HG03135 (cell line): Measurements from ENCODE around the gene PRDM15.

Source experiments
- ATAC-seq: cut with Tn5 transposase; IDR thresholded peaks from one replicate; pipeline ENCODE4 v1.9.1; 2021; ENCODE audit warnings: mild to moderate bottlenecking, moderate library complexity; ENCODE audit not compliant: unreplicated experiment

Gene PRDM15

DNA sequence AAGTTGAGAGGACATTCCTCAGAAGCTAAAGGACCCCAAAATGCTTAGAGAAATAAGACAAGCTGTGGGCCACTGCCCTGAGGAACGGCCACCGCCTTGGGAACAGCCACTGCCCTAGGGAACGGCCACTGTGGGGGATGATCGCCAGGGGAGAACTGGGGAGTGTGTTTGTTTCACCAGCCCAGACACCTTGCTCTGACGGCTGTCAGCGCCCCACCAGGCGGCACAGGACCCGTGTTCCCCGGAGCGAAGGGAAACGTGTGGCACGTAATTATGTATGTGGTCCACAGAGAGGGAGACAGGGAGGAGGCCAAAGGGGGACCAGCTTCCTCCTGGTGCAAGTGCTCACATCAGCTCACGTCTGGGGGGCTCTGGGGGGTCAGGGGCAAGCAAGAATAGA is 66.5 kb downstream of the PRDM15 start:
- ATAC-seq: no peak

DNA sequence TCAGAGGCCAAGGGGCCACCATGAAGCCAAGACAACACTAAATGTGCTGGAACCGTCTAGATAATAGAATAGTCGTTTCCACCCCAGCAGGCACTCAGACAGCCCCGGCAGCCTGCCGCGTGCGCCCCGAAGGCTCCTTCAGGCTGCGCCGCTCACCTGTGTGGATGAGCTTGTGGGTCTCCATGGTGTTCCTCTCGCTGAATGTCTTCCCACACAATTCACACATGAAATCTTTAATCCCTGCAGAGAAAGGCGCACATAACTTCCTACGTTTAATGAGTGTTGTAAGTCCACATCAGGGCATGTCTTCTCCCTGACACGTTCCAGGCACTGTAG is 68.6 kb downstream of the PRDM15 start:
- no peak for ATAC-seq

DNA sequence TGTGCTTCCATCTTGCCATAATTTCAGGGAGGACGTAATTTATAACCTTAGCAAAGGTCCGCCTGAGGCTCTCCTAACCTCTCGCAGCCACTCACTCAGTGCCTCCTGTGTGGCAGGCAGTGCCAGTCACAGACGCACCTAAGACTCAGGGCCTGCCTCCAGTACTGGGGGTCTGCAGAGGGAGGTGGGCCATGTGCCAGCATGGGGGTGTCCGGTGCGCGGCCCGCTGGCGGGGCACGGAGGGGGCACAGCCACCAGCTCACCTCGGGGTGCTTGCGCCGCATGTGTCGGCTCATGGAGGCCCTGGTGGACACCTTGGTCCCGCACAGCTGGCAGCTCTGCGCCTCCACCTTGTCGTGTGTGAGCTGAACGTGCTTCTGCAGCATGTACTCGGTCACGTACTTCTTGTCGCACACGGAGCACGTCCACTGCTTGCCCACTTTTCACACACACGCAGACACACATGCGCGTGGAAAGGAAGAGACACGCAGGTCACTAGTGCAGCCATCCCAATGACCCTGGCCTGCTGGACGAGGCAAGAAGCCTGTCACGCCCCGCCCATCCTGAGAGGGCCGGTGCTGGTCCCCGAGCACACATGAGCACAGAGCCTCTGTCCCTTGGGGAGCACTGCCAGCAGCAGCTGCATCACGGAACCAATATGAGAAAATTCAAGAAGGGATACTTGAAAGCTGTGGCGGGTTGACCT is 69.1 kb downstream of the PRDM15 start:
- ATAC-seq: no peak

DNA sequence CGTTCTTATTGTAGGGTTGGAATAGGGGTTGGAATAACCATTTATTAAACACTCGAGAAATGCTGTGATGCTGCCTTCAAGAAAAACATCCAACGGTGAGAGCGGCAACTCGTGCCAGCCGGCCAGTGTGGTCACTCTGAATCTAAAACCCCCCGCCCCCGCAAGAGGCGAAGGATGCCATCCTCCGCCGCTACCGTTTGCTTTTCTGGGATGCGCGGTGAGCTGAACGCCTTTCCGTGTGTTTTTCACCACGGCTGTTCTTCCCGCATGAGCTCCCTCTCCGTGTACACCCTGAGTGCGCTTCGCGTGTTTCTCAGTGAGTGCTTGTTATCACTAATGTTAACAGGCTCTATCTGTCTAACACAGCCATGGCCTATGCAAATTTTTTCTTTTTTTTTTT is 70.3 kb downstream of the PRDM15 start:
- no peak for ATAC-seq

DNA sequence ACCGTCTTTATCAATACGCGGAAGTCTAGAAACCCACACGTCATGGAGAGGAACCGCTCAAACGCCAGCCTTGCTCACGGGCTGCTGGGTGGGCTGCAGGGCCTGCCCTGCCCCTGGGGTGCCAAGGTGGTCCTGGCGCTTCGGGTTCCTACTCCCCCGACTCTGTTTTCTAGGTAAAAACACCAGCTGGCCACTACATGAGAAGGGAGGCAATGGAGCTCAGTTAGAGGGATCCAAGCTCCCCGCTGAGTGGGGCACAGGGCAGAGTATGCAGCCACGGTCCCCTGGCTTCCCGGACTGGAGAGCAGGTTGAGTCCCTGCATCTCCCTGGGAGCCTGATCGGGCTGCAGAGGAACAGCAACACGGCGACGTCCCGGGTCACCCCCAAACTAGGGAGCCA is 71.0 kb downstream of the PRDM15 start:
- ATAC-seq: no peak

DNA sequence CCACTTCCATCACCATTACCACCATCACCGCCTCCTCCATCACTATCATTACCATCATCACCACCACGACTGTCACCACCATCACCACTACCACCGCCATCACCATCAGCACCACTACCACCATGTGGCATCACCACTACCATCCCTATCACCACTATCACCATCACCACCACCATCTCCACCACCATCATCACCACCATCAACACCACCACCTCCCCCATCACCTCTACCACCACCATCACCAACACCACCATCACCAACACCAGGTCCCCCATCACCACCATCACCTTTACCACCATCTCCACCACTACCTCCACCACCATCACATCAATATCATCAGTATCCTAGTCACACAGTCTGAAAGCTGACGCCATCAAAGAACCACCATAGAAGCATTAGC is 72.4 kb downstream of the PRDM15 start:
- ATAC-seq: no peak

DNA sequence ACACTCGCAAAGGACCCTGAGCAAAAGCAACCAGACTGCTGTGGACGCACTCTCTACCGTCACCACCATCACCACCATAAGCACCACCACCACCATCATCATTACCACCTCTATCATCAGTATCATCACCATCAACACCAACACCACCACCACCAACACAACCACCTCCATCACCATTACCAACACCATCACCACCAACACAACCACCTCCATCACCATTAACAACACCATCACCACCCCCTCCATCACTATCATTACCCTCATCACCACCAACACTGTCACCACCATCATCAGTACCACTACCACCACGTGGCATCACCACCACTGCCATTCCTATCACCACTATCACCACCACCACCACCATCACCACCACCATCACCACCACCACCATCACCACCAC is 73.5 kb downstream of the PRDM15 start:
- no peak for ATAC-seq

DNA sequence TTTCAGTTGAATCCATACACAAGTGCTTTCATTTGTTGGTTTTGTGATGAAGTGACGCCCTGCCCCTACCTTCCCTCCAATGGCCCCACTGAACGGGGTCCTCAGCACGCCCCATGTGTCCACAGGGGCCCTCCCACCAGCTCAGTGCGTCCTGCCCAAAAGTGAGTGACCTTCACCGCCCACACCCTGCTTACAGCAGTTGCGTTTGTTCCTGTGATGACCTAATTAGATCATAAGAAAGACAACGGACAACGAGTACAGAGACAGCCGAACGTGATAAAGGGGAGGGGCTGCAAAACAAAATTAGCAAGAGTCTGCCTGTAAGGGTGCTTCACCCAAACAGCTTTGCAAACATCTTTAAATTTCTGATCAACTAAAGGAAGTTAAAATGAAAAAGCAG is 74.1 kb downstream of the PRDM15 start:
- ATAC-seq: no peak

DNA sequence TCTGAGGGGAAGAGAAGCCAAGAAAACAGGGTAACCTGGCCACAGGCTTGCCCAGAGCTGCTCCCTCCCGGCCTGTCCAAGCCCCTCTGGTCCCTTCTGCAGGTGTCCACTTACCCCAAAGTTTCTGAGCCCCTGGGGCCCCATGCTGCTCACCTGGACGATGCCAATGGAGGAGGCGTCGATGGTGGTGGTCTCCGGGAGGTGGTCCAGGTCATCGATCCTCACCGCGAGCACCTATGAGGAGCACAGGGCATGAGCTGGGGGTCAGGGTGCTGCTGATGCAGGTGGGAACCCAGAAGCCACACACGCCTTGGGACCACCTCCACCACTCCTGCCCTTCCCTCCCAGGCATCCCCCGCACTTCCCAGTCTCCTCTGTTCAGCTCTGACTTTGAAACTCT is 74.8 kb downstream of the PRDM15 start:
- no peak for ATAC-seq

DNA sequence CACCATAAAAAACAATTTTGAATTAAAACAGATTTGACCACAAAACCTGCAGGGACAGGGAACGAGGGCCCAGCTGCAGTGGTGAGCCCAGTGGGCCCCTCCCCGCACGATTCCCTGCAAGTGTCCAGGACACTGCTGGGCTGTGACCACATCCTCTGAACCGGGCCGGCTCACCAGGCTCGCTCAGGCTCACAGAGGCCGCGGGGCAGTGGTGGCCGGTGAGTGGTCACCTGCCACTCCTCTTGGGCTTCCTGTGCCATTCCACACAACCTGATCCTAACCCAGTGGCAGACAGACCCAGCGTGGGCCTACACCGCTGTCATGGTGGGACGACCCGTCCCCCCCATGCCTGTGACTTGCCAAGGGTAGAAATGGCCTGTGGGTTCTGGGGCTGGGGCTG is 75.8 kb downstream of the PRDM15 start:
- no peak for ATAC-seq

DNA sequence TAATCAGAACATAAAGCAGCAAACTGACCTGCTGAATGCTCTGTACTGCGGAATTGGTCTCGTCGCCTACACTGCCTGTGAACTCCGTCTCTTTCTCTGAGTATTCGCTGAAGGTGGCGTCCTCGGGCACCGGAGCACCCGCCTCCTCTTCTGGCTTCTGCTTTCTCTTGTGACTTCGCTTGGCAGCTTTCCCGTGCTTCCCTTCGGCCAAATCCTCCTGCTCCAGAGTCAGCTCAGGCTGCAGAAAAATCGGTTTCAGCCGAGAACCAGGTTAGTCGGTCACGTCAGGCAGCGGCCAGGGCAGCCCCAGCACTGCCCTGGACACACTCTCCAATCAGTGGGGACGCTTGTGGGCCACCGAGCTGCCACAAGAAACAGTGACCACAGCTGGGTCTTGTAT is 76.5 kb downstream of the PRDM15 start:
- ATAC-seq: no peak

DNA sequence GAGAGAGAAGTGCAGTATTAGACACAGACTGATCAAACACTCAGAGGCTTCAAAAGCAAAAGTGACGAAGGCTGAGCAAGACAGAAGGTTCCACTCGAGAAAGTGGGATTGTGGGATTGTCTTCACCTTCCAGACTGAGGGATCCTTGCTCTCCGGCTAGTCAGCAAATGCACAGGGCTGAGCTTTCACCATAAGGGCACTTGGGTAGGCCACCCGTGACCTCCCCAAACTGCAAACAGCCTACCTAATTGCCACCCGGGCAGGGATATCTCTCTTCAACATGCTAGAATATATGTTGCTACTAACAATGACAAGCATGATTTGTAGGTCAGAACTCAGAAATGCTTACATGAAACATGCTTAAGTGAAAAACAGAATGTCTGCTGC is 77.0 kb downstream of the PRDM15 start:
- ATAC-seq: no peak

DNA sequence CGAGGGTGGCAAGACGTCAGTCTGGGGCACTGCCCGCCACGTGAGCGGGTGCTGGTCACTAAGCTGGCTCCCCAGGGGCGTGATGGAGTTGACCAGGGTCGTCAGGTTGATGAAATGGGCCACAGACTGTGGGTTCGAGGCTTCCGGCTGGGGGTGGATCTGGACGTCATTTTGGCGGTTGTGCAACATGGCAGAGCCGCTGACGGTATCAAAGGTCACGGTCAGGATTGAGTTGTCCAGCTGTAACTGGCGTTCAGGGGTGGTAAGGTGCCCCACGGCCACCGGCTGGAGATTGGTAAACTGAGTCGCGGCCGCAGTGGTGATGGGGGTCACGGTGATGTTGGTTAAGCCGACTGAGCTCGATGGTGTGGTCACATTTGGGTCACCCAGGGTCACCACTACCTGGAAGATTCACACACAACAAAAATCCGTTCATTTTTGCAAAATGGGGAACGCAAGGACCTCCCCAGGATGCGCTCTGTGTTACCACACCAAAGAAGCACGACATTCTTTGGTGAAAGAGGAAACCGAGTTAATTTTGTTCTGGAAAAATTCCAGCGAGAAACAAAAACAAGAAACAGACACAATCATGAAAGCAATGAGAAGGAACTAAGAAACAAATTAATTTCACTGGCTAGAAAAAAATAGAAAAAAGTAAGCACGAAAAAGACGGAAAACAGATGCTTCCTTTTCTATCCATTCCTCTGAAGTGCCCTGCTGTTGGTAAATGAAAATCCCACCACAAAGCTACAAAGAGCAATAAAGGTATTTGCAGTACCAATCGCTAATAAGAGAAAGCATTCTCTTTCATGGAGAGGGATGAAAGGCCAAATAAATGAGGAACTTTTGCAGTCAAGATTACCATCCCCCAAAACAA is 77.6 kb downstream of the PRDM15 start:
- ATAC-seq: no peak

DNA sequence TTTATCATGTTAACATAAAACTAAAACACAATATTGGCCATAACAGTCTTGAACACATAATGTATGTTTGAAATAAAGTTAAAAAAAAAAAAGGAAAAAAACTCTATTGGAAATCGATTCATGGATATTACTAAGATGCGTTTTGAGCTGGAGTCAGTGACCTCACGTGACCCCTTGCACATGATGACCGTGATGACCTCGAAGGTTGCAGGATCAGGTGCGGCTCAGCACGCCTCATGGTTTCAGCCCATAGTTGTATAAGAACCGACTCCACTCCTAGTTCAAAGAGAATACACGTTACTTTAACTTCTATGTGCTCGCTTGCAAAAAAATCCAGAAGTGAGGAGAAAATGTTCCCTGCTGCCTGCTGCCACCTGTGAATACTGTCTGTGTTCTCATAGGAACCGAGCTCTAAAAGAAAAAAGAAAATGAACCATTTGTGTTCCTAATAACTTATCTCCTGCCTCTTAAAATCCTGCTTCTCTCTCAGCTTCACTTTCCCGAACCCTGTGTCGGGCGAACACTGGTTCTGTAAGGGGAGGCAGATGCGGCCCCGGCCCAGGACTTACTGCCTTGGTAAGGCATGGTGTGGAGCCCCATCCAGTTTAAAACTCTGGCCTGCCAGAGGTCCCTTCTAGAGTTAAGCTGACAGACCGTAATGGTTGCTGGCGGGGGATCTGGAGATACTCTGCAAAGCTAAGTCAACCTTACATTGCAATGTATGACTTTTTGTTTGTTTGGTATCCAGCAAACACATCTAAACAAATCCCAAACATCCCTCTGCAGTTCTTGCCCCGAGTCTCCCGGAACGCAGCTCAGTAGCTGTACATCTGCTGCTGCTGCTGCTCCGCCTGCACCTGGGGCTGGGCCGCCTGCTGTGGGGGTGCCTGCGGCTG is 78.5 kb downstream of the PRDM15 start:
- ATAC-seq: no peak

DNA sequence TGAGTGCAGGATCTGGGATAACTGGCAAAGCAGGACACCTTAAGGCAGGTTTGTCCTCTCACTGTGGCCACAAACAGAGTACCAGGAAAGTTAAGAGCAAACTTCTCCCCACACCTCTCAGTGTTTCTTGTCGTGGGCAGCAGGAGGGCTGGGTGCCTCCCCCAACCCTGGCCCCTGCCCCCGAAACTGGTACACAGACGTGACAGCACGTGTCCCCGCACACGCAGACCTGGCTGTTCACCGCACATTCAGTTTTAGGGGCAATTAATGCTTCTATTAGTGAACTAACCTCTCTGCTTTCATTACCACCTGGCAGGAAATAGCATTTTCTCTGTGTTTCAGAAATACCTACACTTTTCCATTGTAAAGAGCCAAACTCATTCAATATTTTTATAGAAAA is 79.4 kb downstream of the PRDM15 start:
- no peak for ATAC-seq

DNA sequence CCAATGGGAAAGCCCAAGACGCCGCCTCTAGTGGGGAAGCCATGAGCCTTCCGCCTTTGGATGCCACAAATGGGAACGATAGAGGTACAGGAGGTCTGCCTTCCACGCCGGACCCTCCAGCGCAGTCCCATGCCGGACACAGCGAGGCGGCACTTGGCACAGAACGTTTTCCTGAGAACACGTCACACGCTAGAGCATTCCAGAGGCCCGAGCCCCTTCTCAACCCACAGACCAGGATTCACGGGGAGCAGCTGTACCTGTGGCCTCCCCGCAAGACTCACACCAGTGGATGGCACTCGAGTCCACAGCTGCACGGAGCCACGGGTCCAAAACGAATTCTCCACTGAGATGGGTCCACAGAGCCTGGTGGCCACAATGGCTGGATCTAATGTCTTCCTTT is 80.8 kb downstream of the PRDM15 start:
- no peak for ATAC-seq

DNA sequence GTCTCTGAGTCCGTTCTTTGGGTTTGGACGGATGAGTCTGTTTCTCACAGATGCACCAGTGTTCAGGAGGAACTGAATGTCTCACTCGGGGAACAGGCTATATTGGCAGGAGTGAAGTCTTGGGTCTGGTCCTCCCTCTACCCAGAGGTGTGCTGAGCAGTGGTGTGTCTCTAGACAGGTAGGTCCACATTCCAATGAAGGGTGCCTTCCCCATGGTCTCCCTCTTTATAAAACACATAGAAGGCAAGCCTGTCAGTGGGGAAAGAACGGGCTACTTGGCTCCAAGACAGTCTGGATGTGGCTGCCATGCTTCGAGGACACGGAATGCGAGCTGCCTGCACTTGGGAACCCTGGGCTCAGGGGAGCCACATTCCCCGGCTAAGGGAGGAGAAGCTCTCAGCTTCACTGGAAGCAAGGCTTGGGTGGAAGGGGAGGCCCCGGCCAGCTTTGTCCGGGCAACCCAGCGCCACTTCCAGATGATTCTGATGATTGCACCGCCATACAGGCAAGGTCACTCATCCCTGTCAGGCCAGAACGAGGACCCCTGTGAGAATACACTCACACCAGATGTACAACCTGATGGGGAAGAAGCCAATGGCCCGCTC is 82.6 kb downstream of the PRDM15 start:
- no peak for ATAC-seq

DNA sequence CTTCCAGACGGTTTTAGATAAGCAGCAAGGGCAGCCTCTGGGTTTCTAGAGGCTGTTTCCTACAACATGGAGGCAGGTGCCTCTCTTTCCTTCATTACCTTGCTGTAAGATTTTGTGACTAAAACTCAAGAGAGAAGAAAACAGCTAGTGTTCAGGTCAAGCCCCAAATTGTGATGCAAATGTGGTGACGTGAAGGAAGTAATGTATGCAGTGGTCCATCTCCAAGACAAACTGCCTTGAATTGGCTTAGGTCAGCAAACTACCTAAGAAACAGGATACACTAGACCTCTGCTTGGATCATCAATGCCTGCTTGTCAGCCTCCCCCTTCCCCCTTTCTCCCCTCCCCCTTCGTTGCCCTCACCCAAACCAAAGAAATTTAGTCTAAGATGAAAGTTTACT is 83.4 kb downstream of the PRDM15 start:
- no peak for ATAC-seq

DNA sequence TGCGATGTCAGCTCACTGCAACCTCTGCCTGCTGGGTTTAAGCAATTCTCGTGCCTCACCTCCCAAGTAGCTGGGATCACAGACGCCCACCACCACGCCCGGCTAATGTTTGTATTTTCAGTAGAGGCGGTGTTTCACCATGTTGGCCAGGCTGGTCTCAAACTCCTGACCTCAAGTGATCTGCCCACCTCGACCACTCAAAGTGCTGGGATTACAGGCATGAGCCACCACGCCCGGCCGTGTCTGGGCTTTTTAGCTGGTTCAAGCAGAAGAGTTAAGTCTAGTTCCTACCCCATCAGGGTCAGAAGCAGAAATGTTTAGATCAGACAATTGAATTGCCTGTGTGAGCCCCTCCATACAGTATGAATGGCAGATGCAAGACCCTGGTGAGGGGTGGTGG is 84.5 kb downstream of the PRDM15 start:
- ATAC-seq: no peak

DNA sequence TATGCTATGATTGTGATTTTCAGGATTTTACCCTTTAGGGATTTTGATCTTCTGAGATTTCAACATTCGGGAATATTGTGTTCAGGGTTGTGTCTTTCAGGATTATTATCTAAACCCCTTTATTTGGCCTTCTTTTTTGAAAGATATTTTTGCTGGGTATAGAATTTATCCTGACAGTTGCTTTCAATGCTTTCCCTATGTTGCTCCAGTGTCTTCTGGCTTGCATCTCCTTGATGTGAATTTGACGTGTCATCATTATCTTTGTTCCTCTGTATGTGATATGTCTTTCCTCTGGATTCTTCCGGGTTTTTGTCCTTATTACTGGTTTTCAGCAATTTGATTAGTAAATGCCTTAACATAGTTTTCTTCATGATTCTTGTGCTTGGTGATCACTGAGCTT is 86.4 kb downstream of the PRDM15 start:
- no peak for ATAC-seq

DNA sequence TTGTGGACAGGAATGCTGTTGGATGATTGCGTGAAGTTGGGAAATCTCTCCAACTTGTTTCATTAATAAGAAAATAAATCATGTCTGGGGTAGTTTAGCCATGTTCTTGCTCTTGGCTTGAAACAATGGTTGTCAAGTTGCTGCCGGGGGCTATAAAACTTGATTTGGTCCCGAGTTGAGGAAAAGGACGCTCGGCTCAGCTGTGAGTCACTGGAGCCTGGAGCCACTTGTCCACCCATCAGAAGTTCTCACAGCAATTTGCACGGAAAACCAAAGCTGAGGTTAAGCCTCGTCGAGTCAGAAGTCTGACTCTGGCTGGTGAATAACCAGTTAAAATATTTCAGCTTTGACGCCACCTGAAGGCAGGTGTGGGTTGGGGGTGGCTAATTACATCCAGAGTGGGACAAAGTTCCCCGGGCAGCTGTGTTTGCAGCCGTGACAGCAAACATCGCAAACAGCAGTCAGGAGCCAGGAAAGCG is 92.6 kb downstream of the PRDM15 start:
- no peak for ATAC-seq
